OCI-LY3 (cell line): ENCODE data around the gene ANKRD11.
"Not testable (repeated sequence)": the region's sequence is repeated elsewhere in the genome, so short reads cannot be mapped to it uniquely, and the experiment has no call there.

Experiments
- H2AFZ ChIP-seq: fragments of 200-600, 300-600 bp; shearing (Covaris generic); 2 replicates; pipeline ENCODE4 v1.6.0; 2014; ENCODE audit warnings: antibody characterized with exemption, low read depth, low read length
- H3K27ac ChIP-seq: fragments of 200-600, 300-600 bp; sonication (generic); 2 replicates; pipeline ENCODE4 v1.5.1; 2014; ENCODE audit warnings: mild to moderate bottlenecking, low read length, moderate library complexity, mixed read lengths
- H3K27me3 ChIP-seq: fragments of 200-600, 300-600 bp; sonication (generic); 2 replicates; pipeline ENCODE4 v1.6.1; 2014; ENCODE audit warnings: low read depth, low read length, mixed read lengths
- H3K36me3 ChIP-seq: fragments of 200-600, 300-600 bp; sonication (generic); replicated peaks from 2 replicates; pipeline ENCODE3; 2014; ENCODE audit warnings: low read depth, low read length, mixed read lengths
- H3K4me1 ChIP-seq: fragments of 300-600, 200-600 bp; sonication (generic); 2 replicates; pipeline ENCODE4 v1.6.1; 2014; ENCODE audit warnings: low read length, mixed read lengths
- H3K4me2 ChIP-seq: fragments of 200-600, 300-600 bp; sonication (generic); 2 replicates; pipeline ENCODE4 v1.6.1; 2014; ENCODE audit warnings: low read length, mixed read lengths
- H3K4me3 ChIP-seq: fragments of 300-600, 200-600 bp; sonication (generic); 2 replicates; pipeline ENCODE4 v1.5.1; 2014; ENCODE audit warnings: antibody characterized with exemption, mild to moderate bottlenecking, low read length, moderate library complexity
- H3K79me2 ChIP-seq: fragments of 300-600, 200-600 bp; shearing (Covaris generic); 2 replicates; pipeline ENCODE4 v1.6.1; 2014; ENCODE audit warnings: mild to moderate bottlenecking, low read length, mixed read lengths
- H3K9ac ChIP-seq: fragments of 300-600, 200-600 bp; shearing (Covaris generic); 2 replicates; pipeline ENCODE4 v1.6.0; 2014; ENCODE audit warnings: mild to moderate bottlenecking, low read length, moderate library complexity
- H3K9me3 ChIP-seq: fragments of 200-600, 300-600 bp; shearing (Covaris generic); 2 replicates; pipeline ENCODE4 v1.6.1; 2014; ENCODE audit warnings: low read length, mixed read lengths; ENCODE audit not compliant: insufficient read depth
- H4K20me1 ChIP-seq: fragments of 200-600, 300-600 bp; sonication (generic); 2 replicates; pipeline ENCODE4 v1.6.1; 2016; ENCODE audit warnings: low read length, mixed read lengths; ENCODE audit not compliant: insufficient read depth
- EZH2phosphoT487 ChIP-seq: fragments of 200-600 bp; shearing (Covaris generic); IDR thresholded peaks from 2 replicates; pipeline ENCODE4 v1.6.1; 2018; ENCODE audit warnings: antibody characterized with exemption, mixed run types, low read depth
- TF ChIP-seq, protein P1 (sequence below): fragments of 200-600, 300-600 bp; sonication (generic); IDR thresholded peaks from 2 replicates; pipeline ENCODE4 v1.5.1; 2014; ENCODE audit warnings: antibody characterized with exemption, low read length, low read depth

The ANKRD11 gene

DNA sequence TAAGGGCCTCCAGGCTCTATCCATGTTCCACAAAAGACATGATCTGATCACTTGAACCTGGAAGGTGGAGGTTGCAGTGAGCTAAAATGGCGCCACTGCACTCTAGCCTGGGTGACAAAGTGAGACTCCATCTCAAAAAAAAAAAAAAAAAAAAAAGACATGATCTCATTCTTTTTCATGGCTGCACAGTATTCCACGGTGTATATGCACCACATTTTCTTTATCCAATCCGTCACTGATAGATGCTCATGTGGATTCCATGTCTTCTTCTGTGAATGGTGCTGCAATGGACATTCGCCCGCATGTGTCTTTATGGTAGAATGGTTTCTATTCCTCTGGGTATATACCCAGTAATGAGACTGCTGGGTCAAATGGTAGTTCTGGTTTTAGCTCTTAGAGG lies 124.4 kb downstream of the ANKRD11 start:
- peaks cover 30% of the 10 kb centered on the region for H3K4me1 ChIP-seq
- H3K9ac ChIP-seq: no peak overlapping the region
- no peak overlapping the region for H3K27ac ChIP-seq
- H3K9me3 ChIP-seq: no peaks in the 10 kb centered on the region
- H2AFZ ChIP-seq: no peak overlapping the region
- H3K4me3 ChIP-seq: no peak overlapping the region
- H4K20me1 ChIP-seq: peaks cover 98% of the 10 kb centered on the region
- no peak overlapping the region for H3K4me2 ChIP-seq
- no peaks in the 10 kb centered on the region for H3K27me3 ChIP-seq
- no peak for TF ChIP-seq EZH2phosphoT487
- TF ChIP-seq, protein P1, sequence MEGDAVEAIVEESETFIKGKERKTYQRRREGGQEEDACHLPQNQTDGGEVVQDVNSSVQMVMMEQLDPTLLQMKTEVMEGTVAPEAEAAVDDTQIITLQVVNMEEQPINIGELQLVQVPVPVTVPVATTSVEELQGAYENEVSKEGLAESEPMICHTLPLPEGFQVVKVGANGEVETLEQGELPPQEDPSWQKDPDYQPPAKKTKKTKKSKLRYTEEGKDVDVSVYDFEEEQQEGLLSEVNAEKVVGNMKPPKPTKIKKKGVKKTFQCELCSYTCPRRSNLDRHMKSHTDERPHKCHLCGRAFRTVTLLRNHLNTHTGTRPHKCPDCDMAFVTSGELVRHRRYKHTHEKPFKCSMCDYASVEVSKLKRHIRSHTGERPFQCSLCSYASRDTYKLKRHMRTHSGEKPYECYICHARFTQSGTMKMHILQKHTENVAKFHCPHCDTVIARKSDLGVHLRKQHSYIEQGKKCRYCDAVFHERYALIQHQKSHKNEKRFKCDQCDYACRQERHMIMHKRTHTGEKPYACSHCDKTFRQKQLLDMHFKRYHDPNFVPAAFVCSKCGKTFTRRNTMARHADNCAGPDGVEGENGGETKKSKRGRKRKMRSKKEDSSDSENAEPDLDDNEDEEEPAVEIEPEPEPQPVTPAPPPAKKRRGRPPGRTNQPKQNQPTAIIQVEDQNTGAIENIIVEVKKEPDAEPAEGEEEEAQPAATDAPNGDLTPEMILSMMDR: no peak
- H3K79me2 ChIP-seq: peaks cover 97% of the 10 kb centered on the region
- H3K36me3 ChIP-seq: peaks cover 5% of the 10 kb centered on the region

DNA sequence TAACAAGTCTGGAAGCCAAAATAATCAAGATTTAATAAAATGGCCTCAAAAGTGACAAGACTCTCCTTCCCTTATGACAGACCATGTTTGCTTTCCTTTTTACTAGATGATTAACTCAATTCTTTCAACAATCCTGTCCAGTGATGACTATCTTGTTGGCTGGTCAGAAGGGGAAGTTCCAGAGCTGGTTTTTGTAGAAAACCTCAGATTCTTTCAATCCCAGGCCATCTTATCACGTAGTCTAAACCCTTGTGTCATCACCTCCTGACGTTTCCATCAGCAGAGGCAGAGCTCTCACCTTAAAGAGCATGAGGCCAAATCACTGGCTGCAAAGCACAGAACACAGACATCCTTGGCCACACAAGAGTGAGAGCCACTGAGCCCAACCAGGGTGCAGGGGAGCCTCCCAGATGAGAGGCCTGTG lies 125.3 kb downstream of the ANKRD11 start:
- peaks cover 6% of the 10 kb centered on the region for H3K36me3 ChIP-seq
- H3K9ac ChIP-seq: no peak overlapping the region
- no peak overlapping the region for H3K27ac ChIP-seq
- no peaks in the 10 kb centered on the region for H3K27me3 ChIP-seq
- no peak overlapping the region for H3K4me3 ChIP-seq
- no peak overlapping the region for H2AFZ ChIP-seq
- H4K20me1 ChIP-seq: peaks cover 98% of the 10 kb centered on the region
- peaks cover 97% of the 10 kb centered on the region for H3K79me2 ChIP-seq
- H3K4me1 ChIP-seq: peaks cover 34% of the 10 kb centered on the region
- H3K4me2 ChIP-seq: no peak overlapping the region
- H3K9me3 ChIP-seq: no peaks in the 10 kb centered on the region
- TF ChIP-seq, protein P1: no peak
- no peak for TF ChIP-seq EZH2phosphoT487

DNA sequence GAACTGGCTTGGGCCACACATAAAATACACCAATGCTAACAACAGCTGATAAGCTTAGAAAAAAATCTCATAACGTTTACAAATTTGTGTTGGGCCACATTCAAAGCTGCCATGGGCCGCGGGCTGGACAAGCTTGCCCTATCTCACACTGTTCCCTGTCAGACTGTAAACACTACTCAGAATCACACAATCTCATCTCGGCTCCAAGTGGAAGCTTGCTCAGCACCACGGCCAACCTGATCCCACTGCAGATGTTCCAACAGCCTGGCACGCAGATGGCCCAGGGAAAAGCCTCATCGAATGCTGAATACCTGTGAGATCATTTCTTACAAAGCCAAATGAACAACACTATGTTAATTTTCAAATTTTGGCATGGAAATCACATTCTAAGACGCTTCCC lies 125.8 kb downstream of the ANKRD11 start:
- H3K79me2 ChIP-seq: peaks cover 97% of the 10 kb centered on the region
- no peaks in the 10 kb centered on the region for H3K9me3 ChIP-seq
- H3K4me3 ChIP-seq: no peak overlapping the region
- H3K36me3 ChIP-seq: peaks cover 8% of the 10 kb centered on the region
- no peak overlapping the region for H3K4me2 ChIP-seq
- peaks cover 34% of the 10 kb centered on the region for H3K4me1 ChIP-seq
- no peak overlapping the region for H2AFZ ChIP-seq
- H3K27ac ChIP-seq: no peak overlapping the region
- peaks cover 98% of the 10 kb centered on the region for H4K20me1 ChIP-seq
- TF ChIP-seq, protein P1: no peak
- no peak for TF ChIP-seq EZH2phosphoT487
- H3K27me3 ChIP-seq: no peaks in the 10 kb centered on the region
- no peak overlapping the region for H3K9ac ChIP-seq

DNA sequence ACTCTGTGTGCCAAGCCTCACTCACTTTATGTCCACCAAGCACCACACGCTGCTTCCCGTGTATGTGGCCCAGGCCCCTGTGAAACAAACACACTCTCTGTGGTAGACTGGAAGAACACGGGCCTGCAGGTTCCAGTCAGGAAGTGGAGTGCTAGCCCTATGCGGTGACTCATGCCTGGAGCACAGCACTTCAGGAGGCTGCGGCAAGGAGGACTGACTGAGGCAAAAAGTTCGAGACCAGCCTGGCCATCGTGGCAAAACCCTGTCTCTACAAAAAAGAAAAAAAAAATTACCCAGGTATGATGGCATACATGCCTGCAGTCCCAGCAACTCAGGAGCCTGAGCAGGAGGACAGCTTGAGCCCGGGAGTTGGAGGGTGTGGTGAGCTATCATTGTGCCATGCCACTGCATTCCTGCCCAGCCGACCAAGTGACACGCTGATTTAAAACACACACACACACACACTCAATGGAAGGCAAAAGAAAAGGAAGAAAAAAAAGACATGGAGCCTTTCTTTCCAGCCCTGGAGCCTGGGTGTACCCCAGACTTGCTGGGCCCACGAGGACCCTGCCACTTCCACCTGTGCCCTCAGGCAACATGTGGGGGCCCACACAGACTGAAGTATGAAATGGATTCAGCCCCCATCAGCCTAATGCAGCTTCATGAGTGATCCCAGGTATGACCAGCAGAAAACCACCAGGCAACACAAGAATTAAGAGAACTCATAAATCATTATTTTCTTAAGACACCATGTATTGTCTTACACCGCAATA lies 126.6 kb downstream of the ANKRD11 start:
- no peak overlapping the region for H3K27ac ChIP-seq

DNA sequence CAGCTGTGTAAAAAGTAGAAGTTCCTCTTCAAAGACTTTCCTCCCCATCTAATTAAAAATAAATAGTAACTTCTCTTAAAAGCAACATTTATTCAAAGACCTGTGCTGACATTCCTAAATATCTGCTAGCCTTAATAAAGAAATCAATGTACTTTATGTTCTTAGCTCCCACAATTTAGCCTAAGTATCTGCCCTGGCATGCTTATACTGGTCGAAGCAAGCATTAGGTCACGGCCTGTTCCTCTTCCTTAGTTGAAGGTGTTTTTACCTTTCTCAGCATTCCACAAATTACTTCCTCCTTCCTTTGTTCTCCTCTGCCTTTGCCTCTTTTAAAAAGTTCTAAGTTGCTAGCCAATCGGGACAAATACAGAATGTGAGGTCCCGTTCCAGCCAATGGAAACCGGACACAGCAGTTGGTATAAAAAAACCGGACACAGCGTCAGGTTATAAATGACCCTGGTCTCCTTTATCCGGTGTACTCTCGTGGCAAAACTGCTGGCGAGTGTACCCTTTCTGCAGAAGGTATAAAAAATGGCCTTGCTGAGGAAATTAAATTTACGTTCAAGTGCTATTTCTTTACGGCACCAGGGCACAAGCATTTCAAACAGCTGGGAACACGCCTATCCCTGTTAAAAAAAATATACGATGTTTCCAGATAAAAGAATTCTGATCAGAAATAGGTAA lies 127.7 kb downstream of the ANKRD11 start:
- Histone ChIP-seq H4K20me1 (peaks cover 98% of the 10 kb centered on the region), H3K4me2 (peak overlapping the region; percentile 48), H3K27ac (0 out of 2 replicates have a peak overlapping the region, but pooled peaks have one; percentile 0), H3K4me3 (peak overlapping the region; percentile 7), H3K79me2 (peaks cover 97% of the 10 kb centered on the region), H3K4me1 (peaks cover 34% of the 10 kb centered on the region)
- H3K9me3 ChIP-seq, H3K9ac ChIP-seq, H3K27me3 ChIP-seq, H2AFZ ChIP-seq, H3K36me3 ChIP-seq: not testable (repeated sequence)

More for the DNA sequence above, 126.6 kb downstream of the ANKRD11 start:
- no peak overlapping the region for H3K4me3 ChIP-seq
- H4K20me1 ChIP-seq: peaks cover 98% of the 10 kb centered on the region
- no peak overlapping the region for H2AFZ ChIP-seq
- peaks cover 97% of the 10 kb centered on the region for H3K79me2 ChIP-seq
- H3K36me3 ChIP-seq: peaks cover 8% of the 10 kb centered on the region
- H3K4me2 ChIP-seq: 0 out of 2 replicates have a peak overlapping the region, but pooled peaks have one; percentile 17
- no peaks in the 10 kb centered on the region for H3K27me3 ChIP-seq
- peaks cover 34% of the 10 kb centered on the region for H3K4me1 ChIP-seq
- H3K9me3 ChIP-seq: no peaks in the 10 kb centered on the region
- TF ChIP-seq, protein P1: no peak
- TF ChIP-seq EZH2phosphoT487: no peak
- no peak overlapping the region for H3K9ac ChIP-seq
